WTC11 (cell line): ENCODE data around the gene LRRC74A.

Experiments
- ATF1 ChIP-seq: sonication (generic); formaldehyde crosslinking; IDR thresholded peaks from 2 replicates; pipeline ENCODE4 v1.8.1; 2023; ENCODE audit warnings: mild to moderate bottlenecking, moderate library complexity, missing genetic modification reagents
- FOXJ3 ChIP-seq: sonication (generic); formaldehyde crosslinking; IDR thresholded peaks from 2 replicates; pipeline ENCODE4 v1.9.0; 2021; ENCODE audit warnings: missing genetic modification reagents, mild to moderate bottlenecking, borderline replicate concordance
- NFATC4 ChIP-seq: fragments of 250-450 bp; sonication (Bioruptor Pico); IDR thresholded peaks from 2 replicates; pipeline ENCODE4 v1.9.0; 2021; ENCODE audit warnings: mild to moderate bottlenecking
- TF ChIP-seq, protein P1 (sequence below): fragments of 200-600 bp; IDR thresholded peaks from 2 replicates; pipeline ENCODE4 v1.8.0; 2022; ENCODE audit warnings: antibody characterized with exemption

DNA sequence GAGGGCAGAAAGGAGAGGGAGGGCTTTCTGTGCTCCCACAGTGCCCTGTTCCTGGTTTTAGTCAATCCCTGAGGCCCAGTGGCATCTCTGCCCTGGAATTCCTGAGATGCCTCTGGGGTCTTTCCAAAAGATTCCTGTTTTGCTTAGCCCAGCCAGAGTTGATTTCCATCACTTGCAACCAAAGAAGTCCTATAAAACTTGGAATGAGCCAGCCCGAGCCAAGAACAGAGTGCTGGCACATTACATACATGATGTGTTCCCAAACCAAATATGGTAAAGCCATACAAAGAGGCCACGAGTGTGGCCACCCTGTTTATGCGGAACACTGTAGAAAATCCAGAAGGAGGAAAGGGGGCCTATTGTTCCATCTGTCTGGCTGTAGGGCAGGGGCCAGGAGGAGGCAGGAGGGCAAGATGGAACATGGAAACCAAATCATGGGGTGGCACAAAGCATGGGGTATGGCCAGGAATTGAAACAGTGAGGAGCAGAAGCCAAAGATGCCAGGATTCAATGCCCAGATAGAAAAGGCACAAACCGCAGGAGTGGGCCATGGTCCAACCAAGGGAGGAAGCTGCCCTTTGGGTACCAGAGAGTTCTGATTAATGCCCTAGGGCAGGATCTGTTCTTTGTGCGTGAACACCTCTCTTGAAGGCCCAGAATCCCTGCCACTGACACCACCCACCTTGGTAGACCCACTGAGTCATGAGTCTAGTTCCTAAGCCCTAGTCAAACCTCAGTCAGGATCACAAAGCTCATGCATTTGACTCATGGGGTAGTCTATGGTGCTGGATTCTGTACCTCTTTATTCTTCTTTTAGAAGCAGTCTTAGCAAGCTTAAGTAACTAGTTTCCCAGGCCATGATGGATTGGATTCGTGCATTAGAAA lies 75.2 kb downstream of the LRRC74A start:
- TF ChIP-seq NFATC4, result no peak
- TF ChIP-seq, protein P1, sequence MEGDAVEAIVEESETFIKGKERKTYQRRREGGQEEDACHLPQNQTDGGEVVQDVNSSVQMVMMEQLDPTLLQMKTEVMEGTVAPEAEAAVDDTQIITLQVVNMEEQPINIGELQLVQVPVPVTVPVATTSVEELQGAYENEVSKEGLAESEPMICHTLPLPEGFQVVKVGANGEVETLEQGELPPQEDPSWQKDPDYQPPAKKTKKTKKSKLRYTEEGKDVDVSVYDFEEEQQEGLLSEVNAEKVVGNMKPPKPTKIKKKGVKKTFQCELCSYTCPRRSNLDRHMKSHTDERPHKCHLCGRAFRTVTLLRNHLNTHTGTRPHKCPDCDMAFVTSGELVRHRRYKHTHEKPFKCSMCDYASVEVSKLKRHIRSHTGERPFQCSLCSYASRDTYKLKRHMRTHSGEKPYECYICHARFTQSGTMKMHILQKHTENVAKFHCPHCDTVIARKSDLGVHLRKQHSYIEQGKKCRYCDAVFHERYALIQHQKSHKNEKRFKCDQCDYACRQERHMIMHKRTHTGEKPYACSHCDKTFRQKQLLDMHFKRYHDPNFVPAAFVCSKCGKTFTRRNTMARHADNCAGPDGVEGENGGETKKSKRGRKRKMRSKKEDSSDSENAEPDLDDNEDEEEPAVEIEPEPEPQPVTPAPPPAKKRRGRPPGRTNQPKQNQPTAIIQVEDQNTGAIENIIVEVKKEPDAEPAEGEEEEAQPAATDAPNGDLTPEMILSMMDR, result no peak
- TF ChIP-seq ATF1 (CRISPR knock-in tag), result no peak
- no peak for TF ChIP-seq FOXJ3
